GM18508 (cell line): ENCODE results near the gene ITPKA.

Experiments used
- ATAC-seq: cut with Tn5 transposase; IDR thresholded peaks from one replicate; pipeline ENCODE4 v1.9.1; 2021; ENCODE audit warnings: moderate number of reproducible peaks; ENCODE audit not compliant: insufficient read depth, unreplicated experiment

Gene ITPKA

GRCh38 chr15:41489641-41490040 is 4.0 kb upstream of the ITPKA start:
- ATAC-seq: no peak

GRCh38 chr15:41490355-41490754 is 3.3 kb upstream of the ITPKA start:
- ATAC-seq: no peak

GRCh38 chr15:41491889-41492288 is 1.8 kb upstream of the ITPKA start:
- no peak for ATAC-seq

- no peak for ATAC-seq
Measured at GRCh38 chr15:41492597-41493204, 973 bp upstream of the ITPKA start.

GRCh38 chr15:41493902-41494189 is 172 bp downstream of the ITPKA start:
- ATAC-seq: no peak

GRCh38 chr15:41494190-41494921 is 682 bp downstream of the ITPKA start:
- no peak for ATAC-seq

GRCh38 chr15:41494922-41495735 is 1.5 kb downstream of the ITPKA start:
- ATAC-seq: no peak

GRCh38 chr15:41495736-41496599 is 2.3 kb downstream of the ITPKA start:
- ATAC-seq: no peak

GRCh38 chr15:41498657-41499056 is 5.0 kb downstream of the ITPKA start:
- no peak for ATAC-seq

- no peak for ATAC-seq
Measured at GRCh38 chr15:41499109-41499851, 5.6 kb downstream of the ITPKA start.

GRCh38 chr15:41501191-41501917 is 7.7 kb downstream of the ITPKA start:
- ATAC-seq: no peak

GRCh38 chr15:41501931-41502794 is 8.5 kb downstream of the ITPKA start:
- ATAC-seq: no peak

- ATAC-seq: no peak
Measured at GRCh38 chr15:41502795-41503668, 9.4 kb downstream of the ITPKA start.

- no peak for ATAC-seq
Measured at GRCh38 chr15:41503669-41504010, 10.0 kb downstream of the ITPKA start.

GRCh38 chr15:41504751-41505492 is 11.2 kb downstream of the ITPKA start:
- ATAC-seq: no peak

- no peak for ATAC-seq
Measured at GRCh38 chr15:41505776-41506175, 12.1 kb downstream of the ITPKA start.

GRCh38 chr15:41506796-41507341 is 13.2 kb downstream of the ITPKA start:
- no peak for ATAC-seq
